Measurements from ENCODE around the gene BRIP1.
"Not testable (repeated sequence)": the region's sequence is repeated elsewhere in the genome, so short reads cannot be mapped to it uniquely, and the experiment has no call there.

The BRIP1 gene

GRCh38 chr17:61863801-61864126, 436 bp upstream of the BRIP1 start:
- H3K4me2 ChIP-seq = peak overlapping the region; percentile 89
- peak overlapping the region; percentile 90; the same call in 1 of the 2 replicates for H3K27ac ChIP-seq
- peaks cover 10% of the 10 kb centered on the region; the same call in 1 of the 2 replicates for H3K79me2 ChIP-seq (ENCODE audit: insufficient read depth, low read depth)
- H3K4me1 ChIP-seq (ENCODE audit: low read depth, poor library complexity, severe bottlenecking) = peaks cover 27% of the 10 kb centered on the region
- H3K4me3 ChIP-seq (IDR thresholded peaks at IDR 0.05; ENCODE audit: insufficient read depth, low read depth, low read length) = no peak overlapping the region
- no peaks in the 10 kb centered on the region for H3K27me3 ChIP-seq (ENCODE audit: insufficient read depth, low read depth)
- no peaks in the 10 kb centered on the region; the same call in 1 of the 2 replicates for H3K36me3 ChIP-seq (ENCODE audit: insufficient read depth)
- peak overlapping the region; percentile 98 for H2AFZ ChIP-seq (ENCODE audit: low read depth)
- peak overlapping the region; percentile 93; the same call in 1 of the 2 replicates for H3K9ac ChIP-seq
- H4K20me1 ChIP-seq (ENCODE audit: insufficient read depth) = no peaks in the 10 kb centered on the region
- no peak for TF ChIP-seq CTCF (conservative IDR thresholded peaks at IDR 0.05; ENCODE audit: low read depth, low read length)

- H3K4me3 ChIP-seq (IDR thresholded peaks at IDR 0.05; ENCODE audit: insufficient read depth, low read depth, low read length) = no peak overlapping the region
- H3K36me3 ChIP-seq (ENCODE audit: insufficient read depth) = no peaks in the 10 kb centered on the region; the same call in 1 of the 2 replicates
- H3K4me1 ChIP-seq (ENCODE audit: low read depth, poor library complexity, severe bottlenecking) = peaks cover 27% of the 10 kb centered on the region
- H2AFZ ChIP-seq (ENCODE audit: low read depth) = peak overlapping the region; percentile 98; the same call in 1 of the 2 replicates
- TF ChIP-seq CTCF (conservative IDR thresholded peaks at IDR 0.05; ENCODE audit: low read depth, low read length) = no peak
- peak overlapping the region; percentile 90; the same call in 1 of the 2 replicates for H3K27ac ChIP-seq
- no peaks in the 10 kb centered on the region for H4K20me1 ChIP-seq (ENCODE audit: insufficient read depth)
- H3K27me3 ChIP-seq (ENCODE audit: insufficient read depth, low read depth) = no peaks in the 10 kb centered on the region
- peak overlapping the region; percentile 93; the same call in 1 of the 2 replicates for H3K9ac ChIP-seq
- peak overlapping the region; percentile 89 for H3K4me2 ChIP-seq
- peaks cover 10% of the 10 kb centered on the region; the same call in 1 of the 2 replicates for H3K79me2 ChIP-seq (ENCODE audit: insufficient read depth, low read depth)
Measured at GRCh38 chr17:61862105-61862574, 1.2 kb downstream of the BRIP1 start.

- H4K20me1 ChIP-seq (ENCODE audit: insufficient read depth); H3K27me3 ChIP-seq (ENCODE audit: insufficient read depth, low read depth); H3K9ac ChIP-seq; H3K4me3 ChIP-seq (IDR thresholded peaks at IDR 0.05; ENCODE audit: insufficient read depth, low read depth, low read length); H3K4me2 ChIP-seq; H3K27ac ChIP-seq; H2AFZ ChIP-seq (ENCODE audit: low read depth); H3K36me3 ChIP-seq (ENCODE audit: insufficient read depth); H3K79me2 ChIP-seq (ENCODE audit: insufficient read depth, low read depth): not testable (repeated sequence)
- H3K4me1 ChIP-seq (ENCODE audit: low read depth, poor library complexity, severe bottlenecking) = peaks cover 27% of the 10 kb centered on the region
Measured at GRCh38 chr17:61860397-61860796, 2.9 kb downstream of the BRIP1 start.

- no peaks in the 10 kb centered on the region for H4K20me1 ChIP-seq (ENCODE audit: insufficient read depth)
Measured at GRCh38 chr17:61856035-61856434, 7.3 kb downstream of the BRIP1 start.

More at GRCh38 chr17:61856035-61856434, 7.3 kb downstream of the BRIP1 start:
- H3K4me1 ChIP-seq (ENCODE audit: low read depth, poor library complexity, severe bottlenecking) = peaks cover 4% of the 10 kb centered on the region
- no peaks in the 10 kb centered on the region for H3K27me3 ChIP-seq (ENCODE audit: insufficient read depth, low read depth)
- H3K27ac ChIP-seq = no peak overlapping the region
- H2AFZ ChIP-seq (ENCODE audit: low read depth) = no peak overlapping the region
- TF ChIP-seq CTCF (conservative IDR thresholded peaks at IDR 0.05; ENCODE audit: low read depth, low read length) = no peak
- no peaks in the 10 kb centered on the region; the same call in 1 of the 2 replicates for H3K36me3 ChIP-seq (ENCODE audit: insufficient read depth)
- H3K9ac ChIP-seq = no peak overlapping the region
- H3K4me3 ChIP-seq (IDR thresholded peaks at IDR 0.05; ENCODE audit: insufficient read depth, low read depth, low read length) = no peak overlapping the region
- no peak overlapping the region for H3K4me2 ChIP-seq
- no peaks in the 10 kb centered on the region for H3K79me2 ChIP-seq (ENCODE audit: insufficient read depth, low read depth)

Measured in KMS-11 (cell line).